Colonic mucosa (tissue), 4 donors: Measurements from ENCODE around the gene ARSB. TPM values are rescaled to one million over a fixed set of nuclear protein-coding genes. Genes with fewer than 3 reads are reported as not detected.

Source experiments
- DNase-seq: peaks from one replicate; pipeline ENCODE4 v3.0.0-alpha.2; 2020
- H3K27ac ChIP-seq: fragments of 200-600 bp; one replicate; pipeline ENCODE4 v1.8.0; 2021
- H3K27me3 ChIP-seq: fragments of 200-600 bp; one replicate; pipeline ENCODE4 v1.8.0; 2021
- H3K36me3 ChIP-seq: fragments of 200-600 bp; one replicate; pipeline ENCODE4 v1.8.0; 2021
- H3K4me1 ChIP-seq: fragments of 200-600 bp; one replicate; pipeline ENCODE4 v1.8.0; 2021; ENCODE audit warnings: mild to moderate bottlenecking
- H3K4me3 ChIP-seq: fragments of 200-600 bp; one replicate; pipeline ENCODE4 v1.8.0; 2021
- H3K9ac ChIP-seq, 2 donors: one replicate each; pipeline ENCODE4 v1.7.0; 2013; ENCODE audit warnings: control low read depth in 2 of 2, low read depth in 2 of 2, low read length in 2 of 2
- H3K9me3 ChIP-seq: fragments of 200-600 bp; one replicate; pipeline ENCODE4 v1.8.0; 2021
- CTCF ChIP-seq: fragments of 200-600 bp; IDR thresholded peaks from one replicate; pipeline ENCODE4 v1.8.0; 2022; ENCODE audit warnings: antibody characterized with exemption, mild to moderate bottlenecking
- intact Hi-C: fragments of 100-400 bp; cut with DNase I; formaldehyde crosslinking; loops from one replicate; pipeline ENCODE4 v1.14.1; 2022
- total RNA-seq, 2 donors: library from RNA; stranded (reverse); fragmentation: NEBNext Ultra II Directional in 1 of 2; extraction: Animal tissue kit (Norgen Biotek cat#: 25700) in 1 of 2; gene quantifications; one replicate each; pipeline ENCODE4 v1.2.1, GENCODE V29; 2021
- donor health status: healthy.
- donor health status: DM: no; HTN: no; CAD: no.
- donor health status: DM: no; HTN: no; CAD: no.

The ARSB gene
- total RNA-seq, 2 donors from 2014 or later, result 10.1 to 11.4 TPM

- intact Hi-C loops, result loop anchor here (10.0 kb wide), 2 partner anchors 304 to 494 kb away; no protein-coding TSS in a partner anchor
- H3K9ac ChIP-seq, result no peak overlapping the region
- DNase-seq, result no peak
- no peaks in the 10 kb centered on the region for H3K36me3 ChIP-seq
- H3K27me3 ChIP-seq, result no peaks in the 10 kb centered on the region
- no peak for TF ChIP-seq CTCF
- H3K9me3 ChIP-seq, result no peaks in the 10 kb centered on the region
- no peak overlapping the region for H3K4me3 ChIP-seq
- peak overlapping the region; percentile 42 for H3K27ac ChIP-seq
- no peaks in the 10 kb centered on the region for H3K4me1 ChIP-seq
Measured at GRCh38 chr5:78958672-78959445, 26.3 kb downstream of the ARSB start.

DNA sequence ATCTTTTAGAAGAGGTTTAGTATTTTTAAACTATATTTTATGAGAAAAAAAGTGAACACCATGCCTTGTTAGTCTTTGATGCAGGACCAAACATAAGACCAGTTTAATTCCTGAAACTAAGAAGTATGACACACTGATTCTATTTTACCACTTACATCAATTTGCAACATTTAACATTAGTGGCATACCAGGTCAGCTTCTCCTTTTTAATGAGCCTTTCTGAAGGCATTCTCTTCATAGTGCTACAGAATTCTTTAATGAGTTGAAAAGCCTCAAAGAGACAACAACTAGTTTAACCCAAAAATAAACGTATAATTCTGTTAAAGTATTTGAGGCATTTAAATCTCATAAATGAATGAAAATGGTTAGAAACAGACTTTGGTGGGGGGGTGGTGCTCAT lies 28.2 kb downstream of the ARSB start:
- H3K27ac ChIP-seq, result no peak overlapping the region
- H3K4me1 ChIP-seq, result no peaks in the 10 kb centered on the region
- H3K9ac ChIP-seq, result no peak overlapping the region
- H3K27me3 ChIP-seq, result no peaks in the 10 kb centered on the region
- intact Hi-C loops, result loop anchor here (10.0 kb wide), 2 partner anchors 302 to 492 kb away; no protein-coding TSS in a partner anchor
- no peaks in the 10 kb centered on the region for H3K9me3 ChIP-seq
- DNase-seq, result no peak
- no peaks in the 10 kb centered on the region for H3K36me3 ChIP-seq
- no peak for TF ChIP-seq CTCF
- no peak overlapping the region for H3K4me3 ChIP-seq

DNA sequence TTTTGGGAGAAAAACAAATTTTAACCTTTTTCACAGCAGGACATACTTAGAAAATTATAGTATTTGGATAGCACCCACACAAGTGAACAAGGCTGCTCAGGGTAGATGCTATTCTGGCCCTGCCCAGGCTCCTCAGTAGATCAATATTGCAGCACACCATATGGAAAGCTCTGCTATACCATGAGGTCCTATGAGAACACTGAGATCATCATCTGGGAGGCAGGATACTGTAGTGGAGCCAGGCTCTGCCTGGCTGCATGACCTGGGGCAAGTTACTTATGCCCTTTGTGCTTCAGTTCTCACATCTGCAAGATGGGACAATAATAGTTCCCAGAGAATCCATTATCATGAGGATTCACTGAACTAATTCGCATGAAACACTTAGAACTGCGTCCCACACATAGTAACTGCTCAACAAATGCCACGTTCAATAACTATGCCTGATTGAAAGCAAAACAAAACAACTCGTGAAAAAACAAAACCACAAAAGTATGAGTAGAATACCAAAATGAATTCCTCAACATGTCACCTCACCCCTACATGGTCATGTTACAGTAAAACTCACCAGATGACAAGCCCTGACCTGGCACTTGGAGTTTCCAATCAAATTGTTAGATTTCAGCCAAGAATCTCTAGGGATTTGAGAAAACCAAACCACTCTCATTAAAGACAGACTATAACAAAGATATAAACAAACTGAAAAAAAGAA lies 31.9 kb downstream of the ARSB start:
- no peak for TF ChIP-seq CTCF
- no peak overlapping the region for H3K4me3 ChIP-seq
- H3K4me1 ChIP-seq, result no peaks in the 10 kb centered on the region
- DNase-seq, result no peak
- no peaks in the 10 kb centered on the region for H3K36me3 ChIP-seq
- intact Hi-C loops, result loop anchor here (10.0 kb wide), 2 partner anchors 298 to 488 kb away; no protein-coding TSS in a partner anchor
- H3K9ac ChIP-seq, result no peak overlapping the region
- H3K9me3 ChIP-seq, result no peaks in the 10 kb centered on the region
- no peaks in the 10 kb centered on the region for H3K27me3 ChIP-seq
- H3K27ac ChIP-seq, result no peak overlapping the region

DNA sequence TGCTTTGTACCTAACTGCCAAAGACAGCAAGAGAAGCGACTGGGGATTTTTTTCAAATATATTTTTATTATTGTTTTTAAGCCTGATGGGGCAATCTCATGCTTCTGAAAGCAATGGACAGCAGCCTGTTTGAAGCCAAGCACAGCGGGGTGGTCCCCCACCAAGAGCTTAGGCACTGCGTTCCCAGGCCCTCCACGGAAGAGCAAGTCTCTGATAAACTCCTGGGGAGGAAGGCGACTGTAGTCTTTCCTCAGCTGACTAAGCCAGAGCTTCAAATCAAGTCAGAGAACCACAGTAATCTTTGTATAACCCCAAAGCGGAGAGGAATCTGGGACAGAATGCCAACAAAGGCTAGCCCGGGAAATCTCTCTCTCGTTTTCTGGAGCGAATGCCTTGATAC lies 54.4 kb downstream of the ARSB start:
- Histone ChIP-seq H3K9ac (no peak overlapping the region), H3K27me3 (no peaks in the 10 kb centered on the region), H3K4me1 (no peaks in the 10 kb centered on the region), H3K36me3 (no peaks in the 10 kb centered on the region), H3K9me3 (no peaks in the 10 kb centered on the region), H3K27ac (no peak overlapping the region), H3K4me3 (no peak overlapping the region)
- DNase-seq, result no peak
- intact Hi-C loops, result no loop called here
- no peak for TF ChIP-seq CTCF

DNA sequence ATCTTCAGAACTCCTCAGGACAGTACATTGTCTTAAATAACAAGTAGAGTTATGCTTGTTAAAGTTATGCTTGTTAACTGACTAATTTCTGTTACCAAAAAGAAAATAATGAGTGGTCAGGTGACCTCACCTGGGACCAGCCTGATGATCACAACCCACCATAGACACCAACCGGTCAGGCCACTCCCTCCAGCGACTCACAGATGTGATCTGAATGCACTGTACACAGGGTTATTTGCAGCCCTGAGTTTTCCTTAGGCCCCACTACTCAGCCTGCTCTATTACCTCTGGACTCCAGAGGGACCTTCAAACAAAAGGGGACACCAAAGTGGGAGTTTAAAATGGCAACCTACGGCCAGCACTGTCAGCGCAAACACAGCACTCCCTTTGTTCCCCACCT lies 55.3 kb downstream of the ARSB start:
- intact Hi-C loops, result no loop called here
- no peak overlapping the region for H3K4me3 ChIP-seq
- H3K9me3 ChIP-seq, result no peaks in the 10 kb centered on the region
- H3K4me1 ChIP-seq, result no peaks in the 10 kb centered on the region
- no peaks in the 10 kb centered on the region for H3K36me3 ChIP-seq
- H3K27me3 ChIP-seq, result no peaks in the 10 kb centered on the region
- H3K9ac ChIP-seq, result no peak overlapping the region
- TF ChIP-seq CTCF, result no peak
- no peak overlapping the region for H3K27ac ChIP-seq
- no peak for DNase-seq
